ENCODE data around the gene PPP3CA.

GRCh38 chr4:101367201-101367600 lies 19.9 kb upstream of the PPP3CA start:
- TF ChIP-seq CTCF (IDR thresholded peaks at IDR 0.05) (no peak), SIN3A (IDR thresholded peaks at IDR 0.05; ENCODE audit: borderline replicate concordance, insufficient read depth, low read depth, low read length) (no peak), POLR2AphosphoS5 (IDR thresholded peaks at IDR 0.05; ENCODE audit: low read depth, low read length) (no peak), TCF7L2 (IDR thresholded peaks at IDR 0.05; ENCODE audit: low read depth, low read length) (no peak)
